Adrenal gland (tissue), 5 donors: ENCODE results near the gene ICE2.

Experiments
- CTCF ChIP-seq, 6 experiments: fragments of 450-650 bp in 4 of 6; fragments of 200-600 bp in 2 of 6; sonication (generic) in 1 of 6; IDR thresholded peaks; 1 replicate in 5 of 6; 2 replicates in 1 of 6; pipeline versions ENCODE4 v1.5.1 to v1.8.0; 2016 to 2021; ENCODE audit warnings: antibody characterized with exemption in 6 of 6, mild to moderate bottlenecking in 2 of 6, moderate library complexity in 1 of 6
- POLR2A ChIP-seq, 2 donors: fragments of 450-650 bp; IDR thresholded peaks; one replicate each; pipeline ENCODE4 v1.6.1; 2017; ENCODE audit warnings: antibody characterized with exemption in 2 of 2, mild to moderate bottlenecking in 2 of 2, moderate library complexity in 1 of 2
- donor health status: DM: no; HTN: no; CAD: no.

- TF ChIP-seq CTCF (IDR thresholded peaks at IDR 0.05) (no peak), POLR2A (IDR thresholded peaks at IDR 0.05) (no peak)
Observed at GRCh38 chr15:60389261-60390077, 89.5 kb downstream of the ICE2 start.
